ENCODE measurements around the gene SOX1.

Gene SOX1

GRCh38 chr13:112034846-112035245 is 32.1 kb upstream of the SOX1 start:
- Histone ChIP-seq H3K9ac (ENCODE audit: low read depth, low read length) (no peak overlapping the region), H2AFZ (ENCODE audit: low read depth, low read length) (no peak overlapping the region), H3K36me3 (ENCODE audit: insufficient read depth, low read length) (no peaks in the 10 kb centered on the region), H3K4me3 (ENCODE audit: low read depth in 1 of 2, low read length in 2 of 2) (no peak overlapping the region), H3K4me2 (ENCODE audit: insufficient read depth, low read length) (no peak overlapping the region), H3K27ac (ENCODE audit: low read length) (no peak overlapping the region), H3K9me3 (ENCODE audit: insufficient read depth, low read length, severe bottlenecking) (no peaks in the 10 kb centered on the region), H3K79me2 (ENCODE audit: insufficient read depth, low read length) (no peaks in the 10 kb centered on the region), H3K27me3 (ENCODE audit: insufficient read depth, low read length, poor library complexity) (no peaks in the 10 kb centered on the region), H4K20me1 (ENCODE audit: insufficient read depth, low read length) (no peaks in the 10 kb centered on the region; the same call in 1 of the 2 replicates), H3K4me1 (ENCODE audit: insufficient read depth, low read length) (no peaks in the 10 kb centered on the region)
- ATAC-seq (ENCODE audit: insufficient read depth, low read depth) (no peak), DNase-seq (no peak)
- no peak for TF ChIP-seq CTCF (IDR thresholded peaks at IDR 0.05; ENCODE audit: borderline replicate concordance, extremely low read depth, low read length, poor library complexity, severe bottlenecking)
- TF ChIP-seq EZH2 (IDR thresholded peaks at IDR 0.05; ENCODE audit: borderline replicate concordance, low read depth, low read length, severe bottlenecking): no peak

GRCh38 chr13:112042496-112042895 is 24.5 kb upstream of the SOX1 start:
- TF ChIP-seq CTCF (IDR thresholded peaks at IDR 0.05; ENCODE audit: borderline replicate concordance, extremely low read depth, low read length, poor library complexity, severe bottlenecking) (no peak), EZH2 (IDR thresholded peaks at IDR 0.05; ENCODE audit: borderline replicate concordance, low read depth, low read length, severe bottlenecking) (no peak)
- H3K4me3 ChIP-seq (ENCODE audit: low read depth in 1 of 2, low read length in 2 of 2): no peak overlapping the region
- H4K20me1 ChIP-seq (ENCODE audit: insufficient read depth, low read length): no peaks in the 10 kb centered on the region
- H3K4me2 ChIP-seq (ENCODE audit: insufficient read depth, low read length): no peak overlapping the region
- DNase-seq (no peak), ATAC-seq (ENCODE audit: insufficient read depth, low read depth) (no peak)
- no peak overlapping the region for H3K27ac ChIP-seq (ENCODE audit: low read length)
- no peaks in the 10 kb centered on the region for H3K4me1 ChIP-seq (ENCODE audit: insufficient read depth, low read length)
- no peak overlapping the region for H3K9ac ChIP-seq (ENCODE audit: low read depth, low read length)
- H3K79me2 ChIP-seq (ENCODE audit: insufficient read depth, low read length): no peaks in the 10 kb centered on the region
- H2AFZ ChIP-seq (ENCODE audit: low read depth, low read length): no peak overlapping the region
- H3K27me3 ChIP-seq (ENCODE audit: insufficient read depth, low read length, poor library complexity): no peaks in the 10 kb centered on the region
- H3K36me3 ChIP-seq (ENCODE audit: insufficient read depth, low read length): no peaks in the 10 kb centered on the region
- peaks cover 8% of the 10 kb centered on the region for H3K9me3 ChIP-seq (ENCODE audit: insufficient read depth, low read length, severe bottlenecking)

GRCh38 chr13:112052213-112052612 is 14.7 kb upstream of the SOX1 start:
- Histone ChIP-seq H3K9me3 (ENCODE audit: insufficient read depth, low read length, severe bottlenecking) (no peaks in the 10 kb centered on the region), H3K4me1 (ENCODE audit: insufficient read depth, low read length) (no peaks in the 10 kb centered on the region), H3K79me2 (ENCODE audit: insufficient read depth, low read length) (no peaks in the 10 kb centered on the region), H4K20me1 (ENCODE audit: insufficient read depth, low read length) (no peaks in the 10 kb centered on the region), H3K9ac (ENCODE audit: low read depth, low read length) (no peak overlapping the region), H3K36me3 (ENCODE audit: insufficient read depth, low read length) (no peaks in the 10 kb centered on the region), H3K4me2 (ENCODE audit: insufficient read depth, low read length) (no peak overlapping the region), H3K4me3 (ENCODE audit: low read depth in 1 of 2, low read length in 2 of 2) (no peak overlapping the region), H3K27me3 (ENCODE audit: insufficient read depth, low read length, poor library complexity) (peaks cover 5% of the 10 kb centered on the region), H3K27ac (ENCODE audit: low read length) (no peak overlapping the region), H2AFZ (ENCODE audit: low read depth, low read length) (no peak overlapping the region)
- no peak for ATAC-seq (ENCODE audit: insufficient read depth, low read depth)
- no peak for DNase-seq
- TF ChIP-seq EZH2 (IDR thresholded peaks at IDR 0.05; ENCODE audit: borderline replicate concordance, low read depth, low read length, severe bottlenecking): no peak
- TF ChIP-seq CTCF (IDR thresholded peaks at IDR 0.05; ENCODE audit: borderline replicate concordance, extremely low read depth, low read length, poor library complexity, severe bottlenecking): no peak
